Renal cortical epithelial cell (primary cell): Measurements from ENCODE around the gene IFFO2. TPM values are rescaled to one million over a fixed set of nuclear protein-coding genes. Genes with fewer than 3 reads are reported as not detected.
"Not testable (repeated sequence)": the region's sequence is repeated elsewhere in the genome, so short reads cannot be mapped to it uniquely, and the experiment has no call there.

ENCODE experiments used
- DNase-seq: peaks from one replicate; pipeline ENCODE4 v3.0.0-alpha.2; 2011; ENCODE audit warnings: low read depth
- total RNA-seq: library from RNA; depleted of rRNA; stranded (reverse); fragments of >200 nt; gene quantifications from 2 replicates; pipeline ENCODE4 v1.2.3, GENCODE V29; 2014

The IFFO2 gene
- total RNA-seq, 1 donor from 2014 or later, result 42.0 TPM

DNA sequence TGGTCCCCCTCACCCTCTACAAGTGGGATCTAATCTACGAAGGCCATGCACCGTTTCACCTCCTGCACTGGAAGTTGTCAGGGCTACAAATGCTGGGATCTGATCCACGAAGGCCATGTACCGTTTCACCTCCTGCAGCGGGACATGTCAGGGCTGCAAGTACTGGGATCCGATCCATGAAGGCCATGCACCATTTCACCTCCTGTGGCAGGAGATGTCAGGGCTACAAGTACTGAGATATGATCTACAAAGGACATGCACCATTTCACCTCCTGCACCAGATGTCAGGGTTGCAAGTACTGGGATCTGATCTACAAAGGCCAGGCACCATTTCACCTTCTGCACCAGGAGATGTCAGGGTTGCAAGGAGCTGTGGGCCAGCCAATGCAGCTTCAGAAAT, 61.2 kb downstream of the IFFO2 start:
- no peak for DNase-seq

DNA sequence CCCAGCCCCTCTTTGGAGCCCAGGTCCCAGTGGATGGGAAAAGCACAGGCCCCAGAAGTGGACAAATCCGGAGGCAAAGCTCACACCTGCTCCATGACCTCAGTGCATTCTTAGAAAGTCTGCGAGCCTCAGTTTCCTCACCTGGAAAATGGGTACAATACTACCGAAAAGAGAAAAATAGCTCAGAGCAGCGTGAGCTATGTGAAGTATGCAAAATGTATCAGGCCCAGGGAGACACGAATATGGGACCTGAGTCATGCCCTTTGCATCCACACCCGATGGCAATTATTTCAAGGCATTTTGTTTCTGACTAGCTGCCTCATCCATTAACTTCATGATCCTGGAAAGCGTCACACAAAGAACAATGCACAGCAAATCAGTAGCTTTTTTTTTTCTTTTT, 63.4 kb downstream of the IFFO2 start:
- DNase-seq, result no peak

DNA sequence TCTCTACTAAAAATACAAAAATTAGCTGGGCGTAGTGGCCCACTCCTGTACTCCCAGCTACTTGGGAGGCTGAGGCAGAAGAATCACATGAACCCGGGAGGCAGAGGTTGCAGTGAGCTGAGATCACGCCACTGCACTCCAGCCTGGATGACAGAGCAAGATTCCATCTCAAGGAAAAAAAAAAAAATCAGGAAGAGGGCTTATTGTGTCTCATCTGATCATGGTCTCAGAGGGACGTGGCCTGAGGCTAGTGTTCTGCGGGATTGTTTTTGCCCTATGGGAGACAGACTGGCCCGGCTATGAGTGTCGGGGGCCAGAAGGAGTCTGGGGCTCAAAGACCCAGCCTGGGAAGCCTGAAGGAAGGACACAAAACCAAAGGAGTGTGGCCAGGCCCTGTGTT, 64.6 kb downstream of the IFFO2 start:
- not testable (repeated sequence) for DNase-seq

DNA sequence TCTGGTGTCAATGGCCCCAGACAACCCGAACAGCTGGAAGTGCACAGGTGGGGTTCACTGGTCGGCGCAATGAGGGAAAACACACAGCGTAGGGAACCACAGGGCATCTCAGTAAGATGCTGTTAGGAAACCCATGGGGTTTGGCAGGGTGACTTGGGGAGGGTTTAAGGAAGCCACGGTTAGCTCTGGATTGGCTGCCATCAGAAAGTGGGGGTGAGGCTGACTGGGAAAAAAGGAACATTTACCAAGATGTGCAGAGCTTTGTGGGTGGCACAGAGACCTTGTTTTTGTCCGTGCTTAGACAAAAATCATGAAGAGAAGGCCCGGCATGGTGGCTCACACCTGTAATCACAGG, 65.1 kb downstream of the IFFO2 start:
- DNase-seq, result no peak

DNA sequence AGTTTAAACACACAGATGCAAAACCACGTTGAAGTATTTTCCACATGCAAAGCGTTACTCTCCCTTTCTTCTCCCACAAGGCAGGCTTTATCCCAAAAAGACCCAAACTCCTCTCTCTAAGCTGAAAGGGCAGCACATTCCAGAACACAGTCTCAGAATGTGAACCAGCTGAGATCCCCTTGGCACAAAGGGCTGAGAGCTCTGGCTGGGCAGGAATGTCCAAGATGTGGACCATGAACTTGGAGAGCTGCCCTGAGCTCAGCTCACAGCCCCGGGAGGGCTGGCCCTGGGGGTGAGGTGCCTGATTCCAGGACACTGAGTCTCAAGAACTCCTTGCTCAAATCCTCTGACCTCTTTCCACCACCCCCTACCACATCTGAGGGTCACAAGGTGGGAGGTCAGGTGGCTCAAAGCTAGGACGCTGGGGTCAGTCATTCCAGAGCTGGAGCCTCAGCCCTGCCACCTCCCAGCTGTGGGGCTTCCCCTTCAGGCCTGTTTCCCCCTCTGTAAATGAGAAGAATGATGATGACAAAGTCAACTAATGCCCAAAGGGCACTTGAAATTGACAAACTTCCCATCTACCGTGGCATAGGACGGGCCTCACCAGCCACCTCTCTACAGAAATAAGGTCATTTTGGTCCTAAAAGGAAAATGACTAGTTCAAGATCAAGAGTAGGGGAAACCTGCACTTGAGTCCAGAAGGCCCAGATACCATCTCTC, 65.6 kb downstream of the IFFO2 start:
- DNase-seq, result peak; percentile 66

DNA sequence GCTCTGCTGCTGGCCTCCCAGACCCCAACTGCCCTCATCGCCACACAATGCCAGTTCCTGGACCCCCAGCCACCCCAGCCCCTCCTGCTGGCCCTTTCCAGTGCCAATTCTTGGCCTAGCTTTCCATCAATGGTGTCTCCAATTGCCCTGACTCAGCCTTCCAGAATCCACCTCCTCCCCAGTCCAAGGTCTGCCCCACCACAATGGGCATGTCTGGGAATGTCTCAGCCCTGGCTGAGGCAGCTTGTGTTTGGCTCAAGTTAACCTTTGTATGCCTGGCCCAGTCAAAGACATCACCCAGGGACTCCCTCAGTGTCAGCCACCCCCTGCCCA, 70.5 kb downstream of the IFFO2 start:
- peak; percentile 82 for DNase-seq

DNA sequence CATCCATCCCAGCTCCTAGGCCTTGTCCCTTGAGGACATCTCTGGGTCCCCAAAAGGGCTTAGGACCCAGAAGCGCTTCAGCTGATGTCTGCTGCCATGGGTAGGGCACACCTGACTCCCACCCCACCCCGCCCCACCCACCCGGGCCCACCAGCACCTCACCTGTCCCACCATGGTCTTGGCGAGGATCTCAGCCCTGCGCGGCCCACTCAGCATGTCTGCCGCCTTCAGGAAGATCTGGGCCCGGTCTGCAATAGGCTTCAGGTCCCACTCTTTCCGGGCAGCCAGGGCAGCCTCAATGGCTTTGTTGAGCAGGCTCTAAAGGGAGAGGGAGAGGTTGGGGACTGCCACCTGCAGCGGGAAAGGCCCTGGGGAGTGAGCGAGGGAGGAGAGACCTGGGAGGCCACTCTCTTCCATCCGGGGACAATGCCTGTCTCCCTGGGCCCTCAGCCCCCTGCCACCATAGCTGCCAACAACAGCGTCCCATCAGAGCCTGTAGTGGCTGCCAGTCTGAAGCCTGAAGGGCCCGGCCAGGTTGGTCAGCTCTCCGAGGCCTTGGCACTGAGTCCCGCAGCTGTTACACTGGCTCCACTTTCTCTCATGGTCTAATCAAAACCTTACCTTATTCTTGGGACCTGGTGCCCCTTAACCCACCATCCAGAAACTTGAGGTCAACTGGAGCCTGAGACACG, 71.0 kb downstream of the IFFO2 start:
- DNase-seq, result no peak

DNA sequence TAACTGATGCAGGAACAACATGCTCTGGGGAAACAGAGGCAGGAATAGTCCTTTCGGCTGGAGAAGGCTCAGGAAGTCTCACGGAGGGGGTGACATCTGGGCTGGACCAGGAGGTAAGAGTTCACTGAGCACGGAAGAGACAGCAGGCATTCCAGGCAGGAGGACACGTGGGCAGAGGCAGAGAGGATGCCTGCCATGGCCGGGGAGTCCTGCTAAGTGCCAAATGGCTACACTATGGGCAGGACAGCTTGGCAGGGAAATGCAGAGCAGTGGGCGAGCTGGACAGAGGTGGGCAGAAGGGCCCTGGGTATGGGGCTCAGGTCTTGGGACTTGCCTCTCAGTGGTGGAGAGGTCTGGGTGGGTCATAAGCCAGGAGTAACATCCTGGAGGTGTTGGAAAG, 71.7 kb downstream of the IFFO2 start:
- no peak for DNase-seq

DNA sequence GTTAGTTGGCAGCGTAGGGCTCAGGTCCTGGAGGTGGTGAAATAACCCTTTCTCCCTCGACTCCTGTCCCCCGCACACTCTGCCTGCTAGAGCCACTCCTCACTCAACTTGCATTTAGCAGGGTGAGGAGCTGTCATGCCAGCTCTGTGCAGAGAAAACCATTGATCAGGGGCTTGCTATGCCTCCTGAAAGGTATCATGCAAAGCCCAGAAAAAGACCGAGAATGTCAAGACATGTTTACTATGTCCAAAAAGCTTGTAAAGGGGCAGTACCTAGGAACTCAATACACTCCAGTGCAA, 72.1 kb downstream of the IFFO2 start:
- no peak for DNase-seq

DNA sequence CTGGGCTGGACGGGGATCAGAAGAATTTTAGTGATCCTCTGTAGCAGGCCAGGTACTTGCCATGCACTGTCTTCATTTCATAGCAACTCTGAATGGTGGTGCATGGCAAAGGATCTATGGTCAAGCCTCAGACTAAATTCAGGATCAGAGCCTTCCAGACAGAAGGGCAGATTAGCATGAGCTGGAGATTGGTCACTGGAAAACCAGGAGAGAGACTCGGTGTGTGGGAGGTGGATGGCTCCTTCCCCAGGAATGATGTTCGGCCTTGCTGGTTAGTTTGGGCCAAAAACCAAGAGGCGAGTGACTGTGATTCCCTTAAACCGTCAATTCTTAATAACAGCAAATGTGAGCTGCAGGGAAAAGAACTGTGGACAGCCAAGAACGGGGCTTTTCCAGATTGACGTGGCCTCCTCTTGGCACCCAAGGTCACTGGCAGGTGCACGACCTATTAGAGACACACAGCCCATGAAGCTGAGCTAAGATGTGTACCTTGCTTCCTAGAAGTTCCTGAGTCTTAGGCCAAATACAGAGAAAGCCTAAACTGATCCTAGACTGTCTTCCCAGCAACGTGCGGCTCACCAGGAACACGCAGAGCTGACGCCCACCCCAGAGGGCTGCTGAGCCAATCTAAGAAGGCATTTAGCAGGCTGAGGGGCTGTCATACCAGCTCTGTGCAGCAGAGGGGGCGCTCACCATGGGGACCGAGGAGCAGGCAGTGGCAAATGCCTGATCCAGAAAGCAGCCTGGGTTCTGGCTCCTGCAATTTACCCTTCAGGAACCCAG, 72.6 kb downstream of the IFFO2 start:
- DNase-seq, result peak; percentile 57

DNA sequence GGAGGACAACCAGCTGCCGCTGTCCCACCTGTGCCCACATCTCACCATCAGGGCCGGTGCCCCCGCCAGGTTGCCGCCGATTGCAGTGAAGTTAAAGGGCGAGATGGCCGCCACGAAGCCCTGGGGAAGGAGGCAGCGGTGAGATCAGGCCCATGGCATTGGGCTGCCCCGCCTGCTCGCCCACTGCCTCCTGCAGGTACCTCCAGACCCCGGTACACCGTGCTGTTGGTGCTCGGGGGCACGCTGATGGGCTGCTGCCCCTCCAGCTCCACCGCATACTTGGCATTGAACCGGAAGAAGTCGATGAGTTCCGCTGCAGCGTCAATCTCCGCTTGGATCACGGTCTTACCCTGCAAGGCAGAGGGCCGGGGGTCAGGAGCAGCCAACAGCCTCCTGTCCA, 73.4 kb downstream of the IFFO2 start:
- DNase-seq, result no peak

DNA sequence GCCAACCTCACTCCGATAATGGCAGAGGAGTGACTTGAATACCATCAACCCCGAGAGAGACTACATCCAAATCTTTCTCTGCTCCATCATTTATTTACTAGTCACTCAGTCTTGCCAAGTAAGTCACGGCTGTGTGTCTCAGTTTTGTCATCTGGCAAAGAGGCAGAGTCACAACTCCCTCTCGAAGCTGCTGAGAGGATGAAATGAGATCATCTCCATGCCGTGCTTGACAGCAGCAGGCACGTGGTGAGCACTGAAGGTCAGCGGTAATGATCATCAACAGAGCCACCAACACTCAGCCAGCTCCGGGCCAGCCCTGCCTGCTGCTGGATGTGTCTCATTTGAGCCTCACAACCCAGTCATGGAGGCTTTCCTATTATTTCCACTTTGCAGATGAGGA, 74.0 kb downstream of the IFFO2 start:
- DNase-seq, result peak; percentile 41

DNA sequence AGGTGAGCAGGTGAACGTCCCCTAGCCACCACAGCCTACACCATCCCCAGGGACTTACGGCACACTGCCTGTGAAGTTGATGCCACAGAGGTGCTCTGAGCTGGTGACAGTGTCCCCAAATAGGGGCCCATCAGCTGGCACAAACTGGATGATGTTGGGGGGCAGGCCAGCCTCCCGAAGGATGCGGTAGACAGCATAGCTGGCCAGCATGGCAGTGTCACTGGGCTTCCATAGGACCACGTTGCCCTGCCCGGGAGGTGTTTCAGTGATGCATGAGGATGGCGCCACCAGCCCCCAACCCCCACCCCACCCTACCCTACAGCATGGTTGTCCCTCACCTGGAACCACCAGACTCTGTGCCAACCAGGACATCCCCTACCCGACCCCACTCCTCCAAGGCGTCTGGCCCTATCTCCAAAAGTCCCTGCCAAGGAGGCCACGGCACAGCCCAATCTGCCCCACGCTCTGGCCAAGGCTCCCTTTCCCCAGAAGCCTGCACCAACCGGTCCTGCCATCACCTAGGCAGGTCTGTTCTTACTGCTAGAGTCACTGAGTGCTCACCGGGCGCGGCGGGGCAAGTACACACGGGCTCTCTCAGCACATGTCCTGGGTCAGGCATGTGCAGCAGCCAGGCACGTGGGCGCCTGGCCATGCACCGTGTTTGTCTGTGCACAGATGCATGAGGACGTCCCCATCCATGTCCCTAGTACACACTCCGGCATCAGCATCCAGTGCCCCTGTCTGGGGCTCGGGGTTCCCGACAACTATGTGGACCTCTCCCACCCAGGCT, 74.6 kb downstream of the IFFO2 start:
- no peak for DNase-seq

DNA sequence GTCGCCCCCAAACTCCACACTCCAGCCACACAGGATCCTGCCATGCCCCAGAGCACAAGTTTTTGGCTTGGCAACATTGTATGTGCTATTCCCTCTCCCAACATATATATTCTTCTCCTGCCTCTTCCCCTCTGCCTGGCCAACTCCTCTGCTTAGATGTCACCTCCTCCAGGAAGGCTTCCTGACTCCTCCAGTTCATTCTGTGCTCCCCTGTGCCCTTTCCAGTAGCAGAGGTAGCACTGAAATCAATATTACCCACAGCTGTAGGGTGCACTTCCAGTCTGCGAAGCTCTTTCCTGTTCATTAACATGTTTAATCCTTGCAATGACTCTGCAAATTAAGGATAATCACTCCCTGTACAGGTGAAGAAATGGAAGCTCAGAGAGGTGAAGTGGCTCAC, 75.3 kb downstream of the IFFO2 start:
- DNase-seq, result no peak

DNA sequence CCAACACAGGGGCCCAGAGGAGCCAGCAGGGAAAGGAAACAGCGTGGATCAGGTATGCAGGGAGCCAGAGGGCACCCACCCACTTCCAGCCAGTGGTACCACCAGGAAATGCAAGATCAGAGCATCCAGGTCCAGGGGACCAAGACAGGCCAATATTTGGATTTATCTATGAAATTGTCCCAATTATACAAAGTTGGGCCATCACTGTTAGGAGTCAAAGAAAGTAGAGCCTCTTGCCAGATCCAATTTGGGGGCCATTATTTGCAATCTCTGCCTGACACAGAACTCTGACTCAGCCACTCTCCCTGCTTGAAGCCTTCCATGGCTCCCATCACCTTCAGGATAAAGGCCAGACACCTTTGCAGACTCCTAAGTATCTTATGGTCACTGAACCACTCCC, 75.9 kb downstream of the IFFO2 start:
- no peak for DNase-seq

DNA sequence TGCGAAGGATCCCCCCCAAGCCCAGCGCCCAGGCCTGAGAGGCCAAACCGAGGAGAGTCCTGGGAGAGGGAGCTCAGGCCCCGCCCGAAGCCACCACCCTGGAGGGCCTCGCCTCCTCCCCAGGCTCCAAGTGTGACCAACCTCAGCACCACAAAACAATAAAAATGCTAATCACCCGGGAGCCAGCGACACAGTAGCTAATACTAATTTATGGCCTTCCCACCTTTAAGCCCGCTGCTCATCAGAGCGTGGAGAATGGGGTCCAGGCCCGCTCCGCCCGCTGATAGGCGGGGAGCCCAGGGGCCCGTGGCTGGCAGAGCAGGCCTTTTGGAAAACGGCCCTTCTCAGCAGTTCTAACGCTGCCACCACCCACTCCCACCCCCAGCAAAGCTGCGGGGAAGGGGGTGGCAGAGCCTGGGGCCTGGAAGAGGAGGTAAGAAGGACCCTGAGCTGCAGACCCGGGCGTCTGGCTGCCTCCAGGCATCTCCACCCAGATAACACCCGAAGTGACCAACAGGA, 76.6 kb downstream of the IFFO2 start:
- DNase-seq, result peak; percentile 61

DNA sequence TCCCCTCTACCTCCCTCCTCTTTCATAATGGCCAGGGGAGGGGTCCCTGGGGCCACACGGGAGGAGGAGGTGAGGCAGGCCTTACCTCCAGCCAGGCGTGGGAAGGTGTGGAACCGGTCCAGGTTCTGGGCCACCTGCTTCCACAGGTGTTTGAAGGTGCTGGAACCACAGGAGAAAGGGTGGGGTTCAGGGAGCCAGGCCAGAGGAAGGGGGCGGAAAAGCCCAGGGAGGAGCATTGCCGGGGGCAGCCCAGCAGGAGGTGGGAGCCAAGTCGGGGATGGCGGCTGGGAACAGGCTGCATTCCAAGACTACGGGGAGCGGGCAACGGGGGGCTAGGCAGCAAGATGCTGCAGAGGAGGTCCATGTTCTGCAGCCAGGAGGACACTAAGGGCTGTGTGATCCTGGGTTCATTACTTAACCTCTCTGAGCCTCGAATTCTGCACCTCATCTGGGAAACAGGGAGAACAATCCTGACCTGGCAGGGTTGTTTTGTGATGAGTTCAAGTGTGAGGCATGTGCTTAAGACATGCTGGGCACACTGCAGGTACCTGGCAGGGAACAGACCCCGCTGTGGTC, 77.2 kb downstream of the IFFO2 start:
- no peak for DNase-seq

DNA sequence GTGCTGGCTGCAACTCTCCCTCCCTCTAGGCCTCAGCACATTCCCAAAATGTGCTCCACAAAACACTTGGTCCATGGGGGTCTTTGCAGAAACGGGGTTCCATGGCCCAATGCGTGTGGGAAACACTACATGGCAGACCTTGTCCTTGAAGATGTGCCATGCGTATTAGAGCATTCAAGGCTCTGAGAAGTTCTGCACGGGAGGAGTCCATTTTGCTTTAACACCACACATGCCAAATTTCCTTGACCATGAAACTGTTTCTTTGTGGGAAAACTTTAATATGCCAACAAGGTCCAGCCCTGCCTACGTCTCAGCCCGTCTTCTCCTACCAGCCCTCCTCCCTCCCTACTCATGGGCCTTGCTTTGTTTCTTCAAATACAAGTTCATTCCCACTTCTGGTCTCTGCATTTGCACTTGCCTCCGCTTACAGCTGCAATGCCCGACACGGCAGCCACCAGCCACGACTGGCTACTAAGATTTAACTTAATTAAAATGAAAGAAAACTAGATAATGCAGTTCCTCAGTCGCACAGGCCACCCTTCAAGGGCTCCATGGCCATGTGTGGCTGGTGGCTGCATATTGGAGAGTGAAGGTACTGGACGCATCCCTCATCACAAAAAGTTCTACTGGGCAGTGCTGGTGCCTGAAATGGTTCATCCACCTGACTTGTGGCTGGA, 77.8 kb downstream of the IFFO2 start:
- no peak for DNase-seq

DNA sequence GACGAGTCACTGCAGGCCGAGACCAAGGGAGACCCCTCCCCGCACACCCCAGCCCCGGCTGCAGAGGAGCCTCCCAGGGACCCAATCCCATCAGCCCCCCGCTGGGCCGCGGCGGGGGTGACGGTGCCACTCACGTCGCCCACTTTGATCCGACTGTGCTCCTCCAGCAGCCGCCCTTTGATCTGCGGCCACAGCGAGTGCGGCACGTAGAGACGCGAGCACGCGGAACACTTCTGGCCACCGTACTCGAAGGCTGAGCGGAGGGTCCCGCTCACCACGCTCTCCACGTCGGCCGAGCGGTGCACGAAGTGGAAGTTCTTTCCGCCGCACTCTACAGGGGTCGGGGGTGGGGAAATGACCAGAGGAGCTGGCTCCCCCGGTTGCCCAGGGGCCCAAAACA, 79.2 kb downstream of the IFFO2 start:
- DNase-seq, result no peak

DNA sequence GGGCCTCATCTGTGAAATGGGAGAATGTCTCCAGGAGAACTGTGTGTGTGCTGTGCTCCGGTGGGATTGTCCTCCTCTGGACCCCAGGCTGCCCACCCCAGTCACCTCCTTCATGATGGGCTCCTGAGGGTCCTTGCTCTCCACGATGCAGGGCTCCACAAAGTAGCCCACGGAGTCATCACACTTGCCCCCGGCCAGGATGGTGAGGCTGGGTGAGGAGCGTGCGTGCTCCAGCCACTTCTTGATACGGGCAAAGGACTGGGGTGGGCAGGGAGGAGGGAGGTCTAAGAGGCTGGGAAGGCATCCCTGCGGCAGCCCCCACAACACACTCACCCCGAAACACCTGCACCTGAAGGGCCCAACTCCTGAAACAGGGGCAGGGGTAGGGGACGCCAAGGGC, 80.3 kb downstream of the IFFO2 start:
- no peak for DNase-seq

DNA sequence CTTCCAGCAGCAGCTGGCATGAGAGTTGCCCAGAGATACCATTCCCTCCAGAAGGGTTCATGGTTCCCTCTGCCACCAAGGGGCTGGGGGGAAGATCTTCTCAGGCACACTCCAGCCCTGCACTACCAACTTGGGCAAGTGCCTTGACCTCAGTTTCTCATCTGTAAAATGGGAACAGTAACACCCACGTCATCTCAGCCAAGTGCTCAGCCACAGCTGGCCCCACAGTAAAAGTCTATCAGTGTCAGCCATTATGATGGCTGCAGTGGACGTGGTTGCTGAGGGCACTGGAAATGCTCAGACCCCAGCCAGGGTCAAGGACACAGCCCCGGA, 80.7 kb downstream of the IFFO2 start:
- DNase-seq, result no peak
